GM19099 (cell line): ENCODE data around the gene MEST.

Experiments used
- POLR2A ChIP-seq: IDR thresholded peaks from 3 replicates; pipeline ENCODE4 v1.6.1; 2011; ENCODE audit warnings: low read depth; ENCODE audit not compliant: insufficient read length; ENCODE audit errors: extremely low read depth

Gene MEST, protein sequence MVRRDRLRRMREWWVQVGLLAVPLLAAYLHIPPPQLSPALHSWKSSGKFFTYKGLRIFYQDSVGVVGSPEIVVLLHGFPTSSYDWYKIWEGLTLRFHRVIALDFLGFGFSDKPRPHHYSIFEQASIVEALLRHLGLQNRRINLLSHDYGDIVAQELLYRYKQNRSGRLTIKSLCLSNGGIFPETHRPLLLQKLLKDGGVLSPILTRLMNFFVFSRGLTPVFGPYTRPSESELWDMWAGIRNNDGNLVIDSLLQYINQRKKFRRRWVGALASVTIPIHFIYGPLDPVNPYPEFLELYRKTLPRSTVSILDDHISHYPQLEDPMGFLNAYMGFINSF

DNA sequence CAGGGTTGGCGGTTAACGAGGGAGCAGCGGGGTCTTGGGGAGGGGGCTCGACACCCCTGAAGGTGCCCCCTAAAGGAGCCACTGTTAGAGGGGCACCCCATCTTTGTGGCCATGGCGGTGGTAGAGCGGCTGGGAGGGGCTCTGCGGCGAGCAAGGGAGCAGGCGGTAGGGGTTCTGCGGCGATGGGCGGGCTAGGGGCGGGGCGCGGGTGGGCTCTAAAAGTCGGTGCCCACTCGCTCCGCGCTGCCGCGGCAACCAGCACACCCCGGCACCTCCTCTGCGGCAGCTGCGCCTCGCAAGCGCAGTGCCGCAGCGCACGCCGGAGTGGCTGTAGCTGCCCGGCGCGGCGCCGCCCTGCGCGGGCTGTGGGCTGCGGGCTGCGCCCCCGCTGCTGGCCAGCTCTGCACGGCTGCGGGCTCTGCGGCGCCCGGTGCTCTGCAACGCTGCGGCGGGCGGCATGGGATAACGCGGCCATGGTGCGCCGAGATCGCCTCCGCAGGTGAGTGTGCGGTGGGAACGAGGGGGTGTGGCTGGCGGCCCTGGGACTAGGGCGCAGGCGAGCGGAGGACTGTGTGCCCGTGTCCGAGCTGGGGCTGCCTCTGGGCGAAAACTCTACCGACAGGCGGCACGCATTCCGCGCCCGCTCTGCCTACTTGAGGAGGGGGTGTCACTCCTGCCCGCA lies at the start of gene MEST:
TSS of gene MEST (plus strand) at position 245 of the 682 bp plus-strand sequence. CDS start at position 474, 229 bp downstream.
- no peak for TF ChIP-seq POLR2A

DNA sequence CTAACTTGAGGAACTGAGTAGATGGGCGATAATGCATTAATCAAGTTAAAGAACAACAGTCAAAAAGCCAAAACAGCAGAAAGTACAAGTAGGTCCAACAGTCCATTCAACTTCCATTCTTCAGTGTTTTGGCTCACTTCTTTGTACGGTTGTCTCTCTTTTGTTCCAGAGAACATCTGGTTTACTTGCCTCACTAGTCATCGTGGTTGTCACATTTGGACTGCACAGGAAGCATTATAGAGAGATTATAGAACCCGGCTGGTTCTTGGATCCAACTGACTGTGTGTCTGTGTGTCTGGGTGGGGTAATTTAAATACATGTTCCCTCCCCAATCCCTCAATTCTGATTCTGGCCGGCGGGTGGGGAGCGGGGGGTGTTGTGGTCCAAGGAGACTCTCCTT lies 49.3 kb upstream of the MEST start:
- TF ChIP-seq POLR2A = no peak

DNA sequence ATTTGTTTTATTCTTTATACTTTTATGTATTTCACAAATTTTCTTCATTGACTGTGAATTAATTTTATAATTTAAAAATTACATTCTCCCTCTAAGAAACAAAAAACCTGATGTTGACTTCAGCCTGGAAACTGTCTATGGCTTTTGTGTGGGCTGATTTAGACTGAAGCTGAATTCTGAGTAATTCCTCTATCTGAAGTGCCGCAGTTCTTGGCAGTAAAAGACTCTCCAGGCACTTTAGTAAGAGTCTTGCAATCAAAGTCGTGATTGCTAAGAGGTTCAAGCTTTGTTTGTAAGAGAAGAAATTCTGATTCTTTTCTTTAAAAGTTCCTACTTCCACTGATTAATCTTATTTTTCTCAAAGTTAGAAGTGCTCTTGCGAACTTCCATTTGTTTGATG lies 47.7 kb upstream of the MEST start:
- TF ChIP-seq POLR2A = no peak

DNA sequence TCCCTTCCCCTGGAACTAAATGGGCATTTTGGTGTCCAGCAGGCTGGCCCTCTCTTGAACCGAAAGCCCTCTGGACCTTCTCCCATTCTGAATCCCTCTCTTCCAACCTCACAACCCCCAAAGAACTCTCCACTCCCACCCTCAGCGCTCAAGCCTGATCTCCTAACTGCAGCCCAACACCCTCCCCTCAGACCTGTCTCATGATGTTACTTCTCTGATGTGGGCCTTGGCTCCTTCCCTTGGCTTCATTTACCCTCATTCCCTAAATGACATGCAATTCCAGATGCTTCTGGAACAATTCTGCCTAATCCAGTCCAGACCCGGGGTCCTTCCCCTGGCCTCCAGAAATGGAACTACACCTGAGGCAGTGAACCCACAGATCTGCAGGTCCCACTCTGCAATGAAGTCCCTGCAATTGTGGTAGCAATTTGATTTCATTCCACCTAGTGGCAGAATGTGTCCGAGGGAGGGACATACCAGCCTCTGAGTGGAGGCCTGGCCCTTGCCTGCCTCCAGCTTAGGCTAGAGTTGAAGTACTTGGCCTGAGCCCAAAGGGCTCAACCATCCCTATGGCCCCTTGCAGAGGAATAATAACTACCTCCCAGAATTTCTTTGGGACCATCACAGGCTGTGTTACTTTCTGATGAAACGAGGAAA lies 47.0 kb upstream of the MEST start:
- TF ChIP-seq POLR2A = no peak

DNA sequence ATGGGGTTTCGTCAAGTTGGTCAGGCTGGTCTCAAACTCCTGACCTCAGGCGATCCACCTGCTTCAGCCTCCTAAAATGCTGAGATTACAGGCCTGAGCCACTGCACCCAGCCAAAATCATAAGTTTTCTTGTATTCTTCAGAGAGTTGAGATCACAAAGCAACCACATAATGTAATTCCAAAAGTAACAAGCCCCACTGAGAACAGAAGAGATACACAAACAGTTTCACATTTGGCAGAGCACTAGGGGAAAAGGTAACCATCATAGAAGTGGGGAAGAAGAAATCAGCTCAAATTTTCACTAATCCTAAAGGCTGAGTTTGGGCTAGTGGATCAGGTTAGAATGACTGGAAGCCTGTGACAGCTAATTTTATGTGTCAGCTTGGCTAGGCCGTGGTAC lies 45.6 kb upstream of the MEST start:
- no peak for TF ChIP-seq POLR2A

DNA sequence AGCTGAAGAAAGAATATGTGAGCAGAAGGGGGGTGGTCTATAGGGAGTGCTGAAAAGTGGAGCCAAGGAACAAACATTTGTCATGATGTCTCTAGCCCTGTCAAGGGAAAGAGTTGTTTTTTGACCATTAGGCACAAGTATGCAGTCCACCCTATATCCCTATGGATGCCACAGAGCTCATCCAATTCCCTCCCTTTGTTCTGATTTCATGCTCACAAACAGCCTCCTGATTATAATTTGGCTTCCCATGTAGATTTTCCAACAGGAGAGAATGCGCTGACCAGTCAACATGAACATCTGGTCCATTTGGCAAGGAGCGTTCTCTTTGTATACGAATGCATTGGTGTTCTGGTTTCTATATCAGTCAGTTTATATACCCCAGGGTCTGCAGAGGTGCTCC lies 38.9 kb upstream of the MEST start:
- TF ChIP-seq POLR2A = no peak

DNA sequence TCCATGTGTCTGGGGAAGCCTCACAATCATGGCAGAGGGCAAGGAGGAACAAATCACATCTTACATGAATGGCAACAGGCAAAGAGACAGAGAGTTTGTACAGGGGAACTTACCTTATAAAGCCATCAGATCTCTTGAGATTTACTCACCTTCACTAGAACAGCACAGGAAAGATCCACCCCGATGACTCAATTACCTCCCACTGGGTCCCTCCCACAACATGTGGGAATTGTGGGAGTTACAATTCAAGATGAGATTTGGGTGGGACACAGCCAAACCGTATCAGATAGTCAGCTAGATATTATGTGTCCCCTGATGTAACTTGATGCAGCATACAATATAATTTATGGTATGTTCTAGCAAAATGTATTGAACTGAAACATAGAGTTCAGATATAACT lies 36.9 kb upstream of the MEST start:
- TF ChIP-seq POLR2A = no peak

DNA sequence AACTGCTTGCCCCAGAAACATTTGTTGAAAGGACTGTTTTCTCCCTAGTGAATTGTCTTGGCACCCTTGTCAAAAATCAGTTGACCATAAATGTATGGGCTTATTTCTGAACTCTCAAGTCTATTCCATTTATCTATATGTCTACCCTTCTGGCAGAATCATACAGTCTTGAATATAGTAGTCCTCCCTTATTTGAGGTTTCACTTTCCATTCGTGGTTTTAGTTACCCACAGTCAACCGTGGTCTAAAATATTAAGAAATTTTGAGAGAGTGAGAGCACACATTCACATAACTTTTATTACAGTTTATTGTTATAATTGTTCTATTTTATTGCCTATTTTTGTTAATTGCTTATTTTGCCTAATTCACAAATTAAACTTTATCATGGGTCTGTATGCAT lies 33.6 kb upstream of the MEST start:
- TF ChIP-seq POLR2A = no peak

DNA sequence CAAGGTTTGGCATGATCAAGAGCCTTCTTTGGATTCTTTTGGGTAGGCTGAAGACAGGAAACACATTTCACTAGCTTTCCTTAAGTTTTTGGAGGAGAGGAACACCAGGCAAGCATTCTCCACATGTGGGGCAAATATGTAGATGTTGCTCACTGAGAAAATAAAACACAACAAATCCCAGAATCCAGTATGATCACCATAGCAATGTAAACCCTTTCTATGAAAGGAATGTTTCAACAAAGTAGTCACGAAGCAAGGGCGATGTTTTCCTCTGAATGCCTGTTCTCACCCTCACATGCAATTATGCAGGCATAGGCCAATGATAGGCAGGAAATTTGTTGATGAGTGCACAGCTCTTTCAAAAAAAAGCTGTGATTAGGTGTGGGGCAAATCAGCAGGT lies 30.6 kb upstream of the MEST start:
- TF ChIP-seq POLR2A = no peak

DNA sequence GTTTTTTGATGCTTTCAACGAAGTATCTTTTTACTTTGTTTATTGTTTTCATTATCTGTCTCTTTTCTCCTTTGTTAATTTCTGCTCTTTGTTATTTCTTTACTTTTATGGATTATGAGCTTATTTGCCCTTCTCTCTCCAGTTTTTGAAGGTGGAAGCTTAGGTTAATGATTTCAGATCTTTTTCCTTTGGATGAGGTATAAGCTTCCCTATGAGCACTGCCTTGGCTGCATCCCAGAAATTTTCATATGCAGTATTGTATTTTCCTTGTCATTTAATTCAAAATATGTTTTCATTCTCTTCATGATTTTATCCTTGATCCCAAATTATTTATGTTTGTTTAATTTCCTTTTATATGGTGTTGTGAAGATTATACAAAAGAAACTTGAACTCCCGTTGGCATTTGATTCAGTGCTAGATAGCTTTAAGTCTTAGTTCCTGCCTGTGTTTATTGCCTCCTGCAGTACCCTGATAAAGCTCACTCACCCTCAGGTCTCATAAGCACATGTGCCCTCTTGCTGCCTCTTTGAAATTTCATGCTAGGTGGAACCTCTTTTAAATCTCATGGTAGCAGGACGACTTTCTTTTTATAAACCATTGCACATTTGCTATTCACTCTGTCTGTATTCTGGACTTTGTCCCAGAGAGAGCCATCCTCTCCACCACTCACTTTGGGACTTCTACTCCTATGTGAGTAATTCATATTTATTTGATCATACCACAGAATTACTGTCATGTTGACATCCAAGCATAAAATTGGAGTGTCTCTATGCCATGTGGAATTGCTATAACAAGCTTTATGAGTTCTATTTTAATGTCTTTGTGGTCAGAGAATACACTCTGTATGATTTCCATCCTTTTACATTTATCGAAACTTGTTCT lies 28.1 kb upstream of the MEST start:
- TF ChIP-seq POLR2A = no peak

DNA sequence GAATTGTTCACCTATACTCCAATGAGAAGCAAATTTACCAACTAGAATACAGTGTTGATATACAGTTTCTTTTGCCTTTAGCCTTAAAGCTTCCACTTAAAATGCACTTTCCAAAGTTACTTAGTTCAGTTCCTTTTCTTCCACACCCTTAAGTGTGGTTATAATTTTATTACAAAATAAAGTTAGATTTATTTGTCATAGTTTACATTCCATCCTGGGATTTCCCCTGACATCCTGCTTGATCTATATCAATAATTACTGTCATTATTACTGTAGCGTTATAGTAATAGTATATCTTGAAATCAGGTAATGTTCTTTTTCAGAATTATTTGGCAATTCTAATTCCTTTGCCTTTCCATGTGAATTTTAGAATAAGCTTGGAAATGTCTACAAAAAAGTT lies 23.3 kb upstream of the MEST start:
- no peak for TF ChIP-seq POLR2A

DNA sequence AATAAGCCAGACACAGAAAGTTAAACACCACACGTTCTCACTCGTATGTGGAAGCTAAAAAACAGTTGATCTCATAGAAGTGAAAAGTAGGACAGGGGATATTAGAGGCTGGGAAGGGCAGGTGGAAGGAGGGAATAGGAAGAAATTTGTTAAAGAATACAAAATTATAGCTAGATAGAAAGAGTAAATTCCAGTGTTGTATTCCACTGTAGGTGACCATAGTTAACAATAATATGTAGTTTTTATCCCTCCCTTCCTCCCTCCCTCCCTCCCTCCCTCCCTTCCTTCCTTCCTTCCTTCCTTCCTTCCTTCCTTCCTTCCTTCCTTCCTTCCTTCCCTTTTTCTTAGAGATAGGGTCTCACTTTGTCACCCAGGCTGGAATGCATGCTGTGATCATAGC lies 19.9 kb upstream of the MEST start:
- TF ChIP-seq POLR2A = no peak

DNA sequence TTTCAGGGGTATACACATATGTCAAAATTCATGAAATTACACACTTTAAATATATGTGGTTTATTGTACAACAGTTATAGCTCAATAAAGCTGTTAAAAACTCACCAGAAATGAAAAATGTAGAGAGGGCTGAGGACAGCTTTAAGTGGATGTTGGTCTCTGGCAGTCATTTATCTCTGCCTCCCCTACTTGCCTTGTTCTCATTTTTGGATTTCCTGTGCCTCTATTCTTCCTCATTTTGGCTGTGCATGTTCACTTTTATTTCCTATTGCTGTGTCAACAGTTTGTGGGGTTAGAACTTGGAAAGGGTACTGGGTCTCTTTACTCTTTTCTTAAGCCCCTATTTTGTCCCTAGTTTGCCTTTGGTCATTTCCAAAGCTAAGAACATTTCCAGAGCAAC lies 18.6 kb upstream of the MEST start:
- TF ChIP-seq POLR2A = no peak

DNA sequence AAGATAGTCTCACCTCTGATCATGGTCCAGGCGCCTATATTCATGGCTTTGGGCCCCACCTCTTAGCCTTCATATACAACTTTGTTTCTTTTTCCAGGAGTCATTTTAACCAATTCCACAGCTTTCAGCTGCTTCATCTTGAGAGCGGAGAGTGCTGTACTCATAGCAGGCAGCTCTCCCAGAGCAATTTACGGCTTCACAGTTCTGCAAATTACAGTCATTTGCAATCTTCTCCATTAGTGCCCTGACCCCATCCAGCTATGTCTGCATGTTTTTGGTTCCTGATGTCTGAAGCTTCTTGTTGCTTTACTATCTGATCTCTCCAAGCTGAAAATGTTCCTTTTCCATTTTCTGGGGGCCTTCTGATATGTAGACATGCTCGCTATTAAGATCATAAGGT lies 18.0 kb upstream of the MEST start:
- no peak for TF ChIP-seq POLR2A

DNA sequence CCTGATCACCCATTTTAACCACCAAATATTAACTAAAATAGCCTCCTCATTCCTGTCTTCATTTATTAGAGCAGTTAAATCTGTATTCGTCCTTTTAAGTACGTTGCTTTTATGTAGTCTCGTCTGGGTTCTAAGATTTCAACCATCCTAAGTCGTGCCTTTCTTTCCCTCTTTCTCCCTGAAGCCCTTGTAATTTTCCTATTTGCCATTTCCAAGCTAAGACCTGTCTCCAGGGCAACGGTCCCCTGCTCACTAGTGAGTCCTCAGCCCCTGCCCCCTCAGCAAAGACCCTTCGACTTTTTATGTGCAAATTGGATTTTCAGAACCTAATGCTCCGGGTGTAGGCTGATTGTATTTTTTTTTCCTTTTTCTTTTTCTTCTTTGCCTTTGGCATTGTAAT lies 16.1 kb upstream of the MEST start:
- TF ChIP-seq POLR2A = no peak
